Aorta (tissue), 5 donors: ENCODE measurements around the gene HBD. TPM values are rescaled to one million over a fixed set of nuclear protein-coding genes. Genes with fewer than 3 reads are reported as not detected.

Experiments used
- ATAC-seq: fragments of 200-7000 bp; cut with Tn5 transposase; one replicate; pipeline ENCODE4 v1.9.1; 2022; ENCODE audit warnings: moderate library complexity; ENCODE audit not compliant: low FRiP score
- DNase-seq, 2 donors: peaks; one replicate each; pipeline ENCODE4 v3.0.0-alpha.2; 2020
- H3K27ac ChIP-seq, 2 donors: one replicate each; pipeline ENCODE4 v1.5.1; 2013; ENCODE audit warnings: low read length in 2 of 2, mild to moderate bottlenecking in 2 of 2, moderate library complexity in 2 of 2, control low read depth in 1 of 2, inconsistent platforms in 1 of 2, low read depth in 1 of 2
- H3K27me3 ChIP-seq, 2 donors: one replicate each; pipeline ENCODE4 v1.6.1; 2013; ENCODE audit warnings: control low read depth in 1 of 2, low read length in 1 of 2, mild to moderate bottlenecking in 1 of 2, moderate library complexity in 1 of 2; ENCODE audit not compliant: insufficient read depth in 2 of 2, control insufficient read depth in 1 of 2
- H3K36me3 ChIP-seq, 2 donors: one replicate each; pipeline ENCODE4 v1.6.1; 2013; ENCODE audit warnings: control low read depth in 1 of 2, low read length in 1 of 2, mild to moderate bottlenecking in 1 of 2; ENCODE audit not compliant: insufficient read depth in 2 of 2, control insufficient read depth in 1 of 2
- H3K4me1 ChIP-seq, 2 donors: one replicate each; pipeline ENCODE4 v1.6.1; 2013; ENCODE audit warnings: low read length in 2 of 2, control low read depth in 1 of 2, mild to moderate bottlenecking in 1 of 2, moderate library complexity in 1 of 2; ENCODE audit not compliant: insufficient read depth in 2 of 2, control insufficient read depth in 1 of 2
- H3K4me3 ChIP-seq, 2 donors: one replicate each; pipeline ENCODE4 v1.5.1; 2013; ENCODE audit warnings: low read length in 2 of 2, control low read depth in 1 of 2, mild to moderate bottlenecking in 1 of 2
- H3K9me3 ChIP-seq: one replicate; pipeline ENCODE4 v1.6.1; 2013; ENCODE audit warnings: mild to moderate bottlenecking, low read length; ENCODE audit not compliant: control insufficient read depth
- WGBS, 2 donors: extraction: QIAGEN DNeasy Blood & Tissue Kit; methylation state at CpG; one replicate each; pipeline ENCODE4 v1.1.7; 2013; 5-methylcytosine and 5-hydroxymethylcytosine counted together
- intact Hi-C, 2 donors: fragments of 100-400 bp; cut with DNase I; formaldehyde crosslinking; loops; one replicate each; pipeline versions ENCODE4 v1.14.2 to v1.15.0; 2022
- polyA plus RNA-seq, 2 donors: library from polyadenylated mRNA; stranded (reverse); fragments of 200-250 nt; gene quantifications; one replicate each; pipeline ENCODE4 v1.2.3, GENCODE V29; 2013
- total RNA-seq, 2 donors: library from RNA; stranded (reverse); fragmentation: NEBNext Ultra II Directional; extraction: Animal tissue kit (Norgen Biotek cat#: 25700); gene quantifications; one replicate each; pipeline ENCODE4 v1.2.1, GENCODE V29; 2021
- donor health status: healthy with polysubstance abuse.
- donor health status: Bipolar disorder and iron deficiency.
- donor health status: DM: no; HTN: no; CAD: no.
- donor health status: DM: no; HTN: no; CAD: no.
- donor health status: DM: yes; HTN: yes; CAD: no.

Gene HBD
- total and polyA plus RNA-seq, 4 donors: 8.4 TPM; not detected in 3

- Histone ChIP-seq H3K9me3 (peaks cover 2% of the 10 kb centered on the region), H3K36me3 (no peaks in the 10 kb centered on the region), H3K4me1 (no peaks in the 10 kb centered on the region), H3K27me3 (peaks cover 0 to 2% of the 10 kb centered on the region in 2 donors), H3K4me3 (no peak overlapping the region), H3K27ac (no peak overlapping the region)
- DNase-seq: no peak
- WGBS, 2 donors: 61 to 62% methylated on average over 3 of the region's 3 CpGs
- ATAC-seq: no peak
- intact Hi-C loops: no loop called here
Observed at GRCh38 chr11:5241458-5241857, 7.2 kb upstream of the HBD start.

GRCh38 chr11:5240458-5240857 is 6.2 kb upstream of the HBD start:
- Histone ChIP-seq H3K4me3 (no peak overlapping the region), H3K4me1 (no peaks in the 10 kb centered on the region), H3K27me3 (peaks cover 0 to 2% of the 10 kb centered on the region in 2 donors), H3K27ac (no peak overlapping the region), H3K9me3 (peaks cover 2% of the 10 kb centered on the region), H3K36me3 (no peaks in the 10 kb centered on the region)
- intact Hi-C loops: no loop called here
- WGBS, 2 donors: 51 to 57% methylated on average over 2 of the region's 2 CpGs
- DNase-seq: no peak
- ATAC-seq: no peak

GRCh38 chr11:5240056-5240455 is 5.8 kb upstream of the HBD start:
- Histone ChIP-seq H3K4me1 (no peaks in the 10 kb centered on the region), H3K36me3 (no peaks in the 10 kb centered on the region), H3K27me3 (peaks cover 0 to 2% of the 10 kb centered on the region in 2 donors), H3K4me3 (no peak overlapping the region), H3K9me3 (peaks cover 2% of the 10 kb centered on the region), H3K27ac (no peak overlapping the region)
- intact Hi-C loops: no loop called here
- WGBS, 2 donors: 81 to 91% methylated on average over 1 of the region's 1 CpG
- no peak for DNase-seq
- ATAC-seq: no peak

- H3K9me3 ChIP-seq: peaks cover 2% of the 10 kb centered on the region
- no peaks in the 10 kb centered on the region for H3K36me3 ChIP-seq
- intact Hi-C loops: no loop called here
- H3K27ac ChIP-seq: no peak overlapping the region
- DNase-seq (no peak), ATAC-seq (no peak)
- H3K4me1 ChIP-seq: no peaks in the 10 kb centered on the region
- H3K27me3 ChIP-seq: peaks cover 0 to 2% of the 10 kb centered on the region in 2 donors
- no peak overlapping the region for H3K4me3 ChIP-seq
Observed at GRCh38 chr11:5239046-5239445, 4.8 kb upstream of the HBD start.

- Histone ChIP-seq H3K27me3 (peaks cover 0 to 2% of the 10 kb centered on the region in 2 donors), H3K36me3 (no peaks in the 10 kb centered on the region), H3K4me1 (no peaks in the 10 kb centered on the region), H3K9me3 (peaks cover 2% of the 10 kb centered on the region), H3K4me3 (no peak overlapping the region), H3K27ac (no peak overlapping the region)
- DNase-seq (no peak), ATAC-seq (no peak)
- intact Hi-C loops: no loop called here
- 29 to 46% methylated on average over 2 of the region's 2 CpGs for WGBS, 2 donors
Observed at GRCh38 chr11:5238486-5238885, 4.2 kb upstream of the HBD start.

GRCh38 chr11:5237420-5237819 is 3.1 kb upstream of the HBD start:
- Histone ChIP-seq H3K36me3 (no peaks in the 10 kb centered on the region), H3K9me3 (no peaks in the 10 kb centered on the region), H3K4me3 (no peak overlapping the region), H3K27ac (no peak overlapping the region), H3K4me1 (no peaks in the 10 kb centered on the region), H3K27me3 (no peaks in the 10 kb centered on the region)
- ATAC-seq (no peak), DNase-seq (no peak)
- 43 to 93% methylated on average over 2 of the region's 2 CpGs for WGBS, 2 donors
- intact Hi-C loops: no loop called here

- no peaks in the 10 kb centered on the region for H3K4me1 ChIP-seq
- H3K36me3 ChIP-seq: no peaks in the 10 kb centered on the region
- no peaks in the 10 kb centered on the region for H3K9me3 ChIP-seq
- H3K4me3 ChIP-seq: no peak overlapping the region
- intact Hi-C loops: no loop called here
- ATAC-seq: no peak
- H3K27ac ChIP-seq: no peak overlapping the region
- no peak for DNase-seq
- H3K27me3 ChIP-seq: no peaks in the 10 kb centered on the region
- WGBS, 2 donors: 87 to 91% methylated on average over 5 of the region's 5 CpGs
Observed at GRCh38 chr11:5235364-5236095, 1.2 kb upstream of the HBD start.

GRCh38 chr11:5233307-5233706 is 976 bp downstream of the HBD start:
- Histone ChIP-seq H3K27ac (no peak overlapping the region), H3K4me1 (no peaks in the 10 kb centered on the region), H3K36me3 (no peaks in the 10 kb centered on the region), H3K27me3 (no peaks in the 10 kb centered on the region), H3K4me3 (no peak overlapping the region), H3K9me3 (no peaks in the 10 kb centered on the region)
- WGBS, 2 donors: 74 to 78% methylated on average over 1 of the region's 1 CpG
- DNase-seq (no peak), ATAC-seq (no peak)
- intact Hi-C loops: no loop called here

- WGBS, 2 donors: 90 to 96% methylated on average over 2 of the region's 2 CpGs
- Histone ChIP-seq H3K4me3 (no peak overlapping the region), H3K27ac (no peak overlapping the region), H3K9me3 (no peaks in the 10 kb centered on the region), H3K4me1 (no peaks in the 10 kb centered on the region), H3K36me3 (no peaks in the 10 kb centered on the region), H3K27me3 (no peaks in the 10 kb centered on the region)
- DNase-seq: no peak
- intact Hi-C loops: no loop called here
- no peak for ATAC-seq
Observed at GRCh38 chr11:5232821-5233220, 1.5 kb downstream of the HBD start.
